HEK293 (cell line): Measurements from ENCODE around the gene RAG1.

Source experiments
- CTCF ChIA-PET: fragments of 350-600 bp; formaldehyde crosslinking; extraction: SDS; loops from one replicate; lab custom pipeline; 2021; ENCODE audit warnings: antibody characterized with exemption; lab: Yijun Ruan, JAX
- POLR2A ChIA-PET: fragments of 300-600 bp; formaldehyde crosslinking; extraction: SDS; loops from one replicate; lab custom pipeline; 2020; ENCODE audit warnings: antibody characterized with exemption, inconsistent platforms; lab: Yijun Ruan, JAX
- H3K27ac ChIP-seq: fragments of 200-500 bp; sonication (Bioruptor generic); 2 replicates; pipeline ENCODE4 v1.5.1; 2014; ENCODE audit warnings: low read depth, low read length, control low read depth, inconsistent platforms; ENCODE audit errors: extremely low read depth
- H3K36me3 ChIP-seq, 2 experiments: fragments of 200-500 bp in 1 of 2; sonication (Bioruptor generic) in 1 of 2; 1 replicate in 1 of 2; 2 replicates in 1 of 2; pipeline ENCODE4 v1.5.1; 2014 to 2017; ENCODE audit warnings: inconsistent platforms in 2 of 2, low read length in 2 of 2; ENCODE audit not compliant: control insufficient read depth in 2 of 2, insufficient read depth in 1 of 2
- H3K4me1 ChIP-seq: fragments of 200-500 bp; sonication (Bioruptor generic); 2 replicates; pipeline ENCODE4 v1.5.1; 2014; ENCODE audit warnings: mild to moderate bottlenecking, low read length, inconsistent platforms; ENCODE audit not compliant: control insufficient read depth, insufficient read depth
- H3K4me3 ChIP-seq: 2 replicates; pipeline ENCODE4 v1.5.1; 2011; ENCODE audit warnings: low read depth, mild to moderate bottlenecking, control low read depth, low read length, moderate library complexity
- H3K9me3 ChIP-seq: fragments of 200-500 bp; sonication (Bioruptor generic); 2 replicates; pipeline ENCODE4 v1.5.1; 2014; ENCODE audit warnings: low read depth, low read length, inconsistent platforms; ENCODE audit not compliant: control insufficient read depth, insufficient read depth
- BCL11A ChIP-seq: fragments of 450-650 bp; formaldehyde crosslinking; IDR thresholded peaks from 2 replicates; pipeline ENCODE4 v1.5.1; 2016; ENCODE audit warnings: low read depth, missing biosample characterization, missing genetic modification characterization
- GLI2 ChIP-seq: fragments of 450-650 bp; formaldehyde crosslinking; IDR thresholded peaks from 2 replicates; pipeline ENCODE4; 2017; ENCODE audit warnings: missing biosample characterization, missing genetic modification characterization, low read depth, borderline replicate concordance
- KLF7 ChIP-seq: fragments of 450-650 bp; formaldehyde crosslinking; IDR thresholded peaks from 2 replicates; pipeline ENCODE4 v1.5.1; 2016; ENCODE audit warnings: missing biosample characterization, missing genetic modification characterization, borderline replicate concordance
- TCF7L2 ChIP-seq: IDR thresholded peaks from 2 replicates; pipeline ENCODE4 v1.6.1; 2011; ENCODE audit warnings: low read depth, mild to moderate bottlenecking, inconsistent platforms, low read length, moderate library complexity, borderline replicate concordance
- ZBTB1 ChIP-seq: fragments of 450-650 bp; formaldehyde crosslinking; IDR thresholded peaks from 2 replicates; pipeline ENCODE4 v1.5.1; 2016; ENCODE audit warnings: missing biosample characterization, missing genetic modification characterization
- ZNF132 ChIP-seq: fragments of 450-650 bp; formaldehyde crosslinking; IDR thresholded peaks from 2 replicates; pipeline ENCODE4 v1.5.1; 2017; ENCODE audit warnings: missing biosample characterization, missing genetic modification characterization, borderline replicate concordance
- ZNF140 ChIP-seq: fragments of 450-650 bp; formaldehyde crosslinking; IDR thresholded peaks from 2 replicates; pipeline ENCODE4 v1.5.1; 2016; ENCODE audit warnings: missing biosample characterization, missing genetic modification characterization
- ZNF529 ChIP-seq: fragments of 450-650 bp; formaldehyde crosslinking; IDR thresholded peaks from 2 replicates; pipeline ENCODE4 v1.5.1; 2017; ENCODE audit warnings: missing genetic modification characterization, missing biosample characterization; ENCODE audit not compliant: insufficient replicate concordance
- ZNF600 ChIP-seq: fragments of 450-650 bp; formaldehyde crosslinking; IDR thresholded peaks from 2 replicates; pipeline ENCODE4 v1.5.1; 2016; ENCODE audit warnings: missing biosample characterization, missing genetic modification characterization
- TF ChIP-seq, protein P1 (sequence below): fragments of 450-650 bp; formaldehyde crosslinking; IDR thresholded peaks from 2 replicates; pipeline ENCODE4 v1.5.1; 2016; ENCODE audit warnings: missing biosample characterization, missing genetic modification characterization
- TF ChIP-seq, protein P2 (sequence below): fragments of 450-650 bp; formaldehyde crosslinking; IDR thresholded peaks from 2 replicates; pipeline ENCODE4 v1.5.1; 2016; ENCODE audit warnings: missing biosample characterization, missing genetic modification characterization
- TF ChIP-seq, protein P3 (sequence below): fragments of 450-650 bp; formaldehyde crosslinking; IDR thresholded peaks from 2 replicates; pipeline ENCODE4 v1.5.1; 2017; ENCODE audit warnings: missing biosample characterization, missing genetic modification characterization
- TF ChIP-seq, protein P4 (sequence below): fragments of 450-650 bp; formaldehyde crosslinking; IDR thresholded peaks from 2 replicates; pipeline ENCODE4 v1.5.1; 2016; ENCODE audit warnings: missing biosample characterization, missing genetic modification characterization
- TF ChIP-seq, protein P5 (sequence below): fragments of 450-650 bp; formaldehyde crosslinking; IDR thresholded peaks from 2 replicates; pipeline ENCODE4 v1.5.1; 2017; ENCODE audit warnings: missing biosample characterization, missing genetic modification characterization

The RAG1 gene

DNA sequence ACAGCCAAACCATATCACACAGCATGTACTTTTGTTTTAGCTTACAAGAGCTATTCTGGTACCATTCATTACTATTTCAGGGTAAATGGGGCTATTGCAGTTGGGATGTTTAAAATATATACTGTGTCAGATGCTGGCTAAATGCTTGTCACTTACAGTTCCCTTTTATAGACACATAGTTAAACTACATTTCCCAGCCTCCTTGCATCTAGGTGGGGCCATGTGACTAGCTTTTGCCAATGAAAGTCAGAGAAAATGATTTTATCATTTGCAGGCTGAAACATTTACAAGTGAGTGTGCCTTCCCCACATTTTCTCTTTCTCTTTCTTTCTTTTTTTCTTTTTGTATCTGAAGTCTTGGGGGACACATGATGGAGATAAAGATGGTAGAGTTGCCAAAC lies 18.7 kb downstream of the RAG1 start (continued):
- TF ChIP-seq, protein P1, sequence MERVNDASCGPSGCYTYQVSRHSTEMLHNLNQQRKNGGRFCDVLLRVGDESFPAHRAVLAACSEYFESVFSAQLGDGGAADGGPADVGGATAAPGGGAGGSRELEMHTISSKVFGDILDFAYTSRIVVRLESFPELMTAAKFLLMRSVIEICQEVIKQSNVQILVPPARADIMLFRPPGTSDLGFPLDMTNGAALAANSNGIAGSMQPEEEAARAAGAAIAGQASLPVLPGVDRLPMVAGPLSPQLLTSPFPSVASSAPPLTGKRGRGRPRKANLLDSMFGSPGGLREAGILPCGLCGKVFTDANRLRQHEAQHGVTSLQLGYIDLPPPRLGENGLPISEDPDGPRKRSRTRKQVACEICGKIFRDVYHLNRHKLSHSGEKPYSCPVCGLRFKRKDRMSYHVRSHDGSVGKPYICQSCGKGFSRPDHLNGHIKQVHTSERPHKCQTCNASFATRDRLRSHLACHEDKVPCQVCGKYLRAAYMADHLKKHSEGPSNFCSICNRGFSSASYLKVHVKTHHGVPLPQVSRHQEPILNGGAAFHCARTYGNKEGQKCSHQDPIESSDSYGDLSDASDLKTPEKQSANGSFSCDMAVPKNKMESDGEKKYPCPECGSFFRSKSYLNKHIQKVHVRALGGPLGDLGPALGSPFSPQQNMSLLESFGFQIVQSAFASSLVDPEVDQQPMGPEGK, result no peak
- TF ChIP-seq KLF7 (tag by site-specific recombination), result no peak
- no peak for TF ChIP-seq ZNF132 (tag by site-specific recombination)
- no peak for TF ChIP-seq ZNF140 (tag by site-specific recombination)

DNA sequence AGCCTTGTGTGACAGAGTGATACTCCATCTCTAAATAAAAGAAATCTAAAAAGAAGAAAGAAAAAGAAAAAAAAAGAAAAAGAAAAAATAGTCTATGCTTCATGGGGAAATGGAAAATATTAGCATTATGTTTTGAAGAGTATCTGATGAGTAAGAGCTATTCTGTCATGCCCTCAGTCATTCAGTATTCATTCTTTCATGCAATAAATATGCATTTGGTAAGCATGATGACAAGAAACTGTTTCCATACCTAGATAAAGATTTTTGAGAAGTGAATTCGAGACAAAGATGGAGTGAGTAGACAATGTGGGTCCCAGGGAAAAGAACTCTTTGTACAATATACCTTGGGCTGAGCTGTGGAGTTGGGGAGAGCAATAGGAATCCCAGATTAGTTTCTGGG lies 20.3 kb downstream of the RAG1 start:
- H3K4me3 ChIP-seq, result no peak overlapping the region
- H3K4me1 ChIP-seq, result no peaks in the 10 kb centered on the region
- no peak for TF ChIP-seq ZBTB1
- TF ChIP-seq BCL11A (tag by site-specific recombination), result no peak
- TF ChIP-seq, protein P2, sequence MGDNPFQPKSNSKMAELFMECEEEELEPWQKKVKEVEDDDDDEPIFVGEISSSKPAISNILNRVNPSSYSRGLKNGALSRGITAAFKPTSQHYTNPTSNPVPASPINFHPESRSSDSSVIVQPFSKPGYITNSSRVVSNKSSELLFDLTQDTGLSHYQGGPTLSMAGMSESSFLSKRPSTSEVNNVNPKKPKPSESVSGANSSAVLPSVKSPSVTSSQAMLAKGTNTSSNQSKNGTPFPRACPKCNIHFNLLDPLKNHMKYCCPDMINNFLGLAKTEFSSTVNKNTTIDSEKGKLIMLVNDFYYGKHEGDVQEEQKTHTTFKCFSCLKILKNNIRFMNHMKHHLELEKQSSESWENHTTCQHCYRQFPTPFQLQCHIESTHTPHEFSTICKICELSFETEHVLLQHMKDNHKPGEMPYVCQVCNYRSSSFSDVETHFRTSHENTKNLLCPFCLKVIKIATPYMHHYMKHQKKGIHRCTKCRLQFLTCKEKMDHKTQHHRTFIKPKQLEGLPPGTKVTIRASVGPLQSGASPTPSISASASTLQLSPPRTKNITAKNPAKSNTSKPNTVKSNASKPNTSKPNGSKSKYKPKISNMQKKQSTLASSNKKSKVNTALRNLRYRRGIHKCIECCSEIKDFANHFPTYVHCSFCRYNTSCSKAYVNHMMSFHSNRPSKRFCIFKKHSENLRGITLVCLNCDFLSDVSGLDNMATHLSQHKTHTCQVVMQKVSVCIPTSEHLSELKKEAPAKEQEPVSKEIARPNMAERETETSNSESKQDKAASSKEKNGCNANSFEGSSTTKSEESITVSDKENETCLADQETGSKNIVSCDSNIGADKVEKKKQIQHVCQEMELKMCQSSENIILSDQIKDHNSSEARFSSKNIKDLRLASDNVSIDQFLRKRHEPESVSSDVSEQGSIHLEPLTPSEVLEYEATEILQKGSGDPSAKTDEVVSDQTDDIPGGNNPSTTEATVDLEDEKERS (tag by site-specific recombination), result no peak
- H3K27ac ChIP-seq, result no peak overlapping the region
- CTCF ChIA-PET, result interaction anchor here (0.8 to 1.4 kb wide), 2 partner anchors 115 to 159 kb away, joined by 4 read pairs; no protein-coding TSS in a partner anchor
- no peaks in the 10 kb centered on the region for H3K36me3 ChIP-seq
- POLR2A ChIA-PET, result no interaction called here
- no peaks in the 10 kb centered on the region for H3K9me3 ChIP-seq

DNA sequence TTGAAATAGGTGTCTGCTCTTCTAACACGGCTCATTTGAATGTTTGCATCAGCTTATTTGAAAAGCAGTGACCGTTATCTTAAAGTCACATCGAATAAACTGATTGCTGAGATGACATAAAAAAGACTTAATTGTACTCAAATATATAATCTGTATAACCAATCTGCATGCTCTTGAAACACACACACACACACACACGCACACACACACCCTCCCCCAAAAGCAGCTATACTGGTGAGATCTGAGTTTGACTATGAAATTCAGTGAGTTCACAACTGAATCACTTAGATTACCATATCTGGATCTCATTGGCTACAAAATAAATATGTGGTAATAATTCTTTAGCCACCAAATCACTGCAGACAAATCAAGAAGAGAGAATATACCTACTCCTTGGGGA lies 22.7 kb downstream of the RAG1 start:
- no peaks in the 10 kb centered on the region for H3K9me3 ChIP-seq
- H3K36me3 ChIP-seq, result no peaks in the 10 kb centered on the region

DNA sequence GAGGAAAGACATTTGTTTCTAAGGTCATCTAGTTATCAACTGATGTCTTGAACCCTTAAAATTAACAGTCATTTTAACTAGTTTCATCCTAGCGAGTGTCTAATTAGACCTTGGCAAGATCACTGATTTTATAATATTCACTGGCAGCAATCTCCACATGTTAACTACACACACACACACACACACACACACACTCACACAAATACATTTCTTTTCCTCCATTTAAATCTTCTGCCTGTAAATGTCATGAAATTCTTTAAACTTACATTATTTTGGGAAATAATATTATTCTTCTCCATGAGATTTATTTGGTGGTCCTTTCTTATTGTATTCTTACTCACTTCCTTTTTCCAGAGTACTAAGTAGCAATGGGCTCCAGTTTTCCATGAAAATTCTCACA lies 23.6 kb downstream of the RAG1 start:
- ChIA-PET CTCF (interaction anchor here (0.9 kb wide), 1 partner anchor 28 kb away, joined by 3 read pairs; no protein-coding TSS in a partner anchor), POLR2A (no interaction called here)
- no peak overlapping the region for H3K27ac ChIP-seq
- H3K4me1 ChIP-seq, result no peaks in the 10 kb centered on the region
- TF ChIP-seq, protein P3, sequence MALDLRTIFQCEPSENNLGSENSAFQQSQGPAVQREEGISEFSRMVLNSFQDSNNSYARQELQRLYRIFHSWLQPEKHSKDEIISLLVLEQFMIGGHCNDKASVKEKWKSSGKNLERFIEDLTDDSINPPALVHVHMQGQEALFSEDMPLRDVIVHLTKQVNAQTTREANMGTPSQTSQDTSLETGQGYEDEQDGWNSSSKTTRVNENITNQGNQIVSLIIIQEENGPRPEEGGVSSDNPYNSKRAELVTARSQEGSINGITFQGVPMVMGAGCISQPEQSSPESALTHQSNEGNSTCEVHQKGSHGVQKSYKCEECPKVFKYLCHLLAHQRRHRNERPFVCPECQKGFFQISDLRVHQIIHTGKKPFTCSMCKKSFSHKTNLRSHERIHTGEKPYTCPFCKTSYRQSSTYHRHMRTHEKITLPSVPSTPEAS (tag by site-specific recombination), result peak; percentile 56; the same call in 1 of the 2 replicates
- TF ChIP-seq, protein P4, sequence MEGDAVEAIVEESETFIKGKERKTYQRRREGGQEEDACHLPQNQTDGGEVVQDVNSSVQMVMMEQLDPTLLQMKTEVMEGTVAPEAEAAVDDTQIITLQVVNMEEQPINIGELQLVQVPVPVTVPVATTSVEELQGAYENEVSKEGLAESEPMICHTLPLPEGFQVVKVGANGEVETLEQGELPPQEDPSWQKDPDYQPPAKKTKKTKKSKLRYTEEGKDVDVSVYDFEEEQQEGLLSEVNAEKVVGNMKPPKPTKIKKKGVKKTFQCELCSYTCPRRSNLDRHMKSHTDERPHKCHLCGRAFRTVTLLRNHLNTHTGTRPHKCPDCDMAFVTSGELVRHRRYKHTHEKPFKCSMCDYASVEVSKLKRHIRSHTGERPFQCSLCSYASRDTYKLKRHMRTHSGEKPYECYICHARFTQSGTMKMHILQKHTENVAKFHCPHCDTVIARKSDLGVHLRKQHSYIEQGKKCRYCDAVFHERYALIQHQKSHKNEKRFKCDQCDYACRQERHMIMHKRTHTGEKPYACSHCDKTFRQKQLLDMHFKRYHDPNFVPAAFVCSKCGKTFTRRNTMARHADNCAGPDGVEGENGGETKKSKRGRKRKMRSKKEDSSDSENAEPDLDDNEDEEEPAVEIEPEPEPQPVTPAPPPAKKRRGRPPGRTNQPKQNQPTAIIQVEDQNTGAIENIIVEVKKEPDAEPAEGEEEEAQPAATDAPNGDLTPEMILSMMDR (tag by site-specific recombination), result no peak
- no peak for TF ChIP-seq ZNF529
- TF ChIP-seq, all 188 proteins: peak for 1
- no peaks in the 10 kb centered on the region for H3K36me3 ChIP-seq
- H3K9me3 ChIP-seq, result no peaks in the 10 kb centered on the region
- H3K4me3 ChIP-seq, result no peak overlapping the region

More for the DNA sequence above, 22.7 kb downstream of the RAG1 start:
- no peak for TF ChIP-seq TCF7L2
- no peak for TF ChIP-seq GLI2 (tag by site-specific recombination)
- TF ChIP-seq, protein P5, sequence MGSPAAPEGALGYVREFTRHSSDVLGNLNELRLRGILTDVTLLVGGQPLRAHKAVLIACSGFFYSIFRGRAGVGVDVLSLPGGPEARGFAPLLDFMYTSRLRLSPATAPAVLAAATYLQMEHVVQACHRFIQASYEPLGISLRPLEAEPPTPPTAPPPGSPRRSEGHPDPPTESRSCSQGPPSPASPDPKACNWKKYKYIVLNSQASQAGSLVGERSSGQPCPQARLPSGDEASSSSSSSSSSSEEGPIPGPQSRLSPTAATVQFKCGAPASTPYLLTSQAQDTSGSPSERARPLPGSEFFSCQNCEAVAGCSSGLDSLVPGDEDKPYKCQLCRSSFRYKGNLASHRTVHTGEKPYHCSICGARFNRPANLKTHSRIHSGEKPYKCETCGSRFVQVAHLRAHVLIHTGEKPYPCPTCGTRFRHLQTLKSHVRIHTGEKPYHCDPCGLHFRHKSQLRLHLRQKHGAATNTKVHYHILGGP (tag by site-specific recombination), result no peak
- no peak for TF ChIP-seq ZNF600 (tag by site-specific recombination)
- Histone ChIP-seq H3K4me1 (no peaks in the 10 kb centered on the region), H3K27ac (no peak overlapping the region), H3K4me3 (no peak overlapping the region)
- POLR2A ChIA-PET, result no interaction called here
- CTCF ChIA-PET, result no interaction called here
